IMR-90 (cell line): ENCODE results near the gene IFT52. TPM values are rescaled to one million over a fixed set of nuclear protein-coding genes. Genes with fewer than 3 reads are reported as not detected.

Experiments
- ATAC-seq: fragments of 200-7000 bp; cut with Tn5 transposase; 2 replicates; pipeline ENCODE4 v1.9.1; 2020; ENCODE audit warnings: low read depth, mild to moderate bottlenecking, moderate library complexity
- BruUV-seq: library from RNA; stranded (reverse); fragments of 400-500 nt; replicated peaks from 2 replicates; lab custom pipeline; 2021; lab: Mats Ljungman, UMichigan
- CTCF ChIA-PET: fragments of 300-600 bp; formaldehyde crosslinking; extraction: SDS; loops from one replicate; lab custom pipeline; 2021; ENCODE audit warnings: antibody characterized with exemption; lab: Yijun Ruan, JAX
- POLR2A ChIA-PET: fragments of 300-600 bp; sonication (Branson Sonifier 250); formaldehyde crosslinking; loops from one replicate; lab custom pipeline; 2022; ENCODE audit warnings: antibody characterized with exemption; ENCODE audit not compliant: unreplicated experiment; lab: Charles Lee
- DNase-seq: peaks from one replicate; pipeline ENCODE4 v3.0.0; 2013
- H2AFZ ChIP-seq: replicated peaks from 2 replicates; pipeline ENCODE3; 2013; ENCODE audit warnings: low read length, mild to moderate bottlenecking; ENCODE audit not compliant: poor library complexity
- H2AK5ac ChIP-seq: 2 replicates; pipeline ENCODE4 v1.6.1; 2013; ENCODE audit warnings: low read depth, low read length, inconsistent platforms
- H2AK9ac ChIP-seq: replicated peaks from 2 replicates; pipeline ENCODE3; 2013; ENCODE audit warnings: mild to moderate bottlenecking, low read depth, low read length, moderate library complexity; ENCODE audit not compliant: poor library complexity
- H2BK120ac ChIP-seq: 2 replicates; pipeline ENCODE4 v1.6.1; 2013; ENCODE audit warnings: low read depth, low read length, inconsistent platforms
- H2BK15ac ChIP-seq: 3 replicates; pipeline ENCODE4 v1.6.1; 2013; ENCODE audit warnings: low read depth, low read length, inconsistent platforms
- H2BK20ac ChIP-seq: 2 replicates; pipeline ENCODE4 v1.6.1; 2013; ENCODE audit warnings: low read depth, mild to moderate bottlenecking, inconsistent platforms, low read length, moderate library complexity
- H2BK5ac ChIP-seq: 2 replicates; pipeline ENCODE4 v1.6.1; 2013; ENCODE audit warnings: mild to moderate bottlenecking, low read depth, low read length, inconsistent platforms; ENCODE audit not compliant: poor library complexity, severe bottlenecking
- H3K14ac ChIP-seq: replicated peaks from 2 replicates; pipeline ENCODE4 v1.6.1; 2013; ENCODE audit warnings: low read depth, low read length, inconsistent platforms
- H3K18ac ChIP-seq: 2 replicates; pipeline ENCODE4 v1.6.1; 2013; ENCODE audit warnings: low read depth, low read length, control low read depth
- H3K23ac ChIP-seq: 2 replicates; pipeline ENCODE4 v1.6.1; 2013; ENCODE audit warnings: low read depth, low read length, inconsistent platforms
- H3K27ac ChIP-seq: 2 replicates; pipeline ENCODE4 v1.5.1; 2013; ENCODE audit warnings: mild to moderate bottlenecking, control low read depth, low read length; ENCODE audit not compliant: insufficient read depth
- H3K27me3 ChIP-seq: 2 replicates; pipeline ENCODE4 v1.6.1; 2013; ENCODE audit warnings: low read length; ENCODE audit not compliant: control insufficient read depth, insufficient read depth
- H3K36me3 ChIP-seq: 2 replicates; pipeline ENCODE4 v1.6.1; 2013; ENCODE audit warnings: low read length, mixed read lengths; ENCODE audit not compliant: control insufficient read depth, insufficient read depth
- H3K4ac ChIP-seq: 2 replicates; pipeline ENCODE4 v1.6.1; 2013; ENCODE audit warnings: low read depth, low read length, inconsistent platforms
- H3K4me1 ChIP-seq: 2 replicates; pipeline ENCODE4 v1.6.1; 2013; ENCODE audit warnings: low read length, mixed read lengths; ENCODE audit not compliant: control insufficient read depth, insufficient read depth
- H3K4me2 ChIP-seq: 2 replicates; pipeline ENCODE4 v1.6.1; 2013; ENCODE audit warnings: low read depth, mild to moderate bottlenecking, control low read depth, low read length, moderate library complexity
- H3K4me3 ChIP-seq: 2 replicates; pipeline ENCODE4 v1.5.1; 2013; ENCODE audit warnings: low read depth, mild to moderate bottlenecking, control low read depth, low read length, moderate library complexity; ENCODE audit not compliant: insufficient read depth
- H3K56ac ChIP-seq: 2 replicates; pipeline ENCODE4 v1.6.1; 2013; ENCODE audit warnings: low read length, inconsistent platforms; ENCODE audit not compliant: insufficient read depth; ENCODE audit errors: extremely low read depth
- H3K79me1 ChIP-seq, 2 experiments: 2 replicates each; pipeline ENCODE4 v1.6.1; 2013; ENCODE audit warnings: low read length in 2 of 2, inconsistent platforms in 1 of 2, low read depth in 1 of 2
- H3K9ac ChIP-seq: 2 replicates; pipeline ENCODE4 v1.6.1; 2013; ENCODE audit warnings: low read depth, low read length, control low read depth
- H3K9me1 ChIP-seq: 2 replicates; pipeline ENCODE4 v1.6.1; 2013; ENCODE audit warnings: low read length, inconsistent platforms; ENCODE audit not compliant: insufficient read depth
- H3K9me3 ChIP-seq: 2 replicates; pipeline ENCODE4 v1.6.1; 2013; ENCODE audit warnings: low read length; ENCODE audit not compliant: control insufficient read depth, insufficient read depth
- H4K20me1 ChIP-seq: 2 replicates; pipeline ENCODE4 v1.6.1; 2013; ENCODE audit warnings: low read length, inconsistent platforms; ENCODE audit not compliant: insufficient read depth
- H4K5ac ChIP-seq: 2 replicates; pipeline ENCODE4 v1.6.1; 2013; ENCODE audit warnings: mild to moderate bottlenecking, low read depth, low read length, control low read depth
- H4K8ac ChIP-seq, 2 experiments: 2 replicates each; pipeline ENCODE4 v1.6.1; 2013; ENCODE audit warnings: low read depth in 2 of 2, low read length in 2 of 2, control low read depth in 1 of 2, inconsistent platforms in 1 of 2
- H4K91ac ChIP-seq: 2 replicates; pipeline ENCODE4 v1.6.1; 2013; ENCODE audit warnings: low read depth, low read length, inconsistent platforms; ENCODE audit not compliant: insufficient read depth
- CEBPB ChIP-seq: IDR thresholded peaks from 2 replicates; pipeline ENCODE4 v1.6.1; 2012; ENCODE audit warnings: low read depth, low read length, improper control_type of control experiment
- CHD1 ChIP-seq: IDR thresholded peaks from 2 replicates; pipeline ENCODE4 v1.6.1; 2012; ENCODE audit warnings: low read depth, low read length, improper control_type of control experiment
- FOS ChIP-seq: fragments of 150-350 bp; IDR thresholded peaks from 2 replicates; pipeline ENCODE4 v1.6.1; 2016; ENCODE audit warnings: low read depth, low read length
- MAFK ChIP-seq: IDR thresholded peaks from 2 replicates; pipeline ENCODE4 v1.6.1; 2012; ENCODE audit warnings: low read depth, low read length, improper control_type of control experiment
- MAZ ChIP-seq: IDR thresholded peaks from 2 replicates; pipeline ENCODE4 v1.6.1; 2012; ENCODE audit warnings: low read depth, mild to moderate bottlenecking, low read length, improper control_type of control experiment, moderate library complexity, borderline replicate concordance
- MXI1 ChIP-seq: IDR thresholded peaks from 2 replicates; pipeline ENCODE4 v1.6.1; 2012; ENCODE audit warnings: low read depth, mild to moderate bottlenecking, low read length, moderate library complexity, borderline replicate concordance
- POLR2A ChIP-seq: IDR thresholded peaks from 2 replicates; pipeline ENCODE4 v1.6.1; 2012; ENCODE audit warnings: mild to moderate bottlenecking, low read depth, low read length
- RCOR1 ChIP-seq: IDR thresholded peaks from 2 replicates; pipeline ENCODE4 v1.6.1; 2012; ENCODE audit warnings: mild to moderate bottlenecking, low read length, improper control_type of control experiment; ENCODE audit not compliant: insufficient replicate concordance
- RFX5 ChIP-seq: IDR thresholded peaks from 2 replicates; pipeline ENCODE4 v1.8.0; 2012; ENCODE audit warnings: low read depth, mild to moderate bottlenecking, low read length, moderate library complexity
- WGBS, 2 experiments: methylation state at CpG; one replicate each; pipeline versions ENCODE4 v1.1.5 to v1.1.7; 2013; ENCODE audit warnings: missing lambda C conversion rate in 2 of 2; ENCODE audit not compliant: insufficient read length in 1 of 2; ENCODE audit errors: extremely low coverage in 2 of 2; 5-methylcytosine and 5-hydroxymethylcytosine counted together
- dilution Hi-C: fragments of 300-500 bp; cut with HindIII; formaldehyde crosslinking; loops from one replicate; pipeline ENCODE4 v1.14.3; 2018; ENCODE audit warnings: low sequenced_read_pairs; ENCODE audit not compliant: unreplicated experiment
- in situ Hi-C: fragments of 300-500 bp; cut with MboI; formaldehyde crosslinking; loops from 3 replicates; pipeline ENCODE4 v1.14.3; 2019; ENCODE audit warnings: low sequenced_read_pairs, inconsistent platforms, mixed read lengths
- intact Hi-C: fragments of 100-400 bp; cut with micrococcal nuclease; formaldehyde crosslinking; loops from 2 replicates; pipeline ENCODE4 v1.10.0; 2022
- polyA plus RNA-seq, 3 experiments: library from polyadenylated mRNA; depleted of rRNA; stranded (reverse); fragments of >200 nt; gene quantifications; 2 replicates each; pipeline ENCODE4 v1.2.3, GENCODE V29; 2012; ENCODE audit warnings: low replicate concordance in 1 of 3
- total RNA-seq: library from RNA; depleted of rRNA; stranded (reverse); fragments of >200 nt; gene quantifications from 2 replicates; pipeline ENCODE4 v1.2.3, GENCODE V29; 2012
- TF ChIP-seq, protein P1 (sequence below): fragments of 150-350 bp; IDR thresholded peaks from 2 replicates; pipeline ENCODE4 v1.6.1; 2017; ENCODE audit warnings: mild to moderate bottlenecking, antibody characterized with exemption, low read length, low read depth
- TF ChIP-seq, protein P2 (sequence below): fragments of 150-350 bp; IDR thresholded peaks from 2 replicates; pipeline ENCODE4 v1.6.1; 2016; ENCODE audit warnings: low read depth, mild to moderate bottlenecking, low read length, moderate library complexity, borderline replicate concordance
- TF ChIP-seq, protein P3 (sequence below): conservative IDR thresholded peaks from 2 replicates; pipeline ENCODE4 v1.5.1; 2012; ENCODE audit warnings: mild to moderate bottlenecking, low read depth, low read length, improper control_type of control experiment

IFT52 gene
- total and polyA plus RNA-seq, 2 of the 4 experiments (the other 2 are of a cell fraction) = 31.2 to 55.6 TPM

DNA sequence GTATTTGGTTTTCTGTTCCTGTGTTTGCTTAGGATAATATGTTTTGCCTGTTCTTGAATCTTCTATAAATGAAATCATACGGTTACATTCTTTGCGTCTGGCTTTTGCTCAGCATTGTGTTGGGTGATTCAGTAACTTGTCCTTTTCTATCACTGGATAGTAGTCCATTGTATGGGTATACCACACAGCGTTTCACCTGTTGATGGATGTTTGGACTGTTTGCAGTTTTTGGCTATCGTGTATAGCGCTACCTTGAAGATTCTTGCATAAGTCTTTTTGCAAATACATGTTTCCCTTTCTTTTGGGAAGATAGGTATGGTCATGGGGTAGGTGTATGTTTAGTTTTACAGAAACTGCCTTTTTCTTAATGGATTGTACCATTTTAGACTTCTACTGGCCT lies 85.6 kb downstream of the IFT52 start:
- H2BK20ac ChIP-seq = no peak overlapping the region
- in situ Hi-C loops = no loop called here
- H2BK15ac ChIP-seq = no peak overlapping the region
- dilution Hi-C loops = no loop called here
- H3K9me1 ChIP-seq = 0 out of 2 replicates have a peak, but pooled peaks cover 3% of the 10 kb centered on the region
- ATAC-seq (no peak), DNase-seq (no peak)
- H4K20me1 ChIP-seq = no peaks in the 10 kb centered on the region; the same call in 1 of the 2 replicates
- H3K9ac ChIP-seq = no peak overlapping the region
- H3K4ac ChIP-seq = no peak overlapping the region
- POLR2A ChIA-PET = no interaction called here
- CTCF ChIA-PET = no interaction called here
- no peak overlapping the region for H2AFZ ChIP-seq
- no peak overlapping the region for H3K4me3 ChIP-seq
- no peak overlapping the region for H3K27ac ChIP-seq
- H3K18ac ChIP-seq = no peak overlapping the region
- 100% methylated on average over 1 of the region's 5 CpGs; no CpG with 5 or more reads in 1 of the 2 experiments for WGBS, 2 experiments
- H3K9me3 ChIP-seq = no peaks in the 10 kb centered on the region
- no peaks in the 10 kb centered on the region for H3K27me3 ChIP-seq
- H3K14ac ChIP-seq = no peak overlapping the region
- H4K5ac ChIP-seq = no peak overlapping the region
- no peak overlapping the region for H3K23ac ChIP-seq
- no peak overlapping the region for H4K8ac ChIP-seq
- TF ChIP-seq, protein P1, sequence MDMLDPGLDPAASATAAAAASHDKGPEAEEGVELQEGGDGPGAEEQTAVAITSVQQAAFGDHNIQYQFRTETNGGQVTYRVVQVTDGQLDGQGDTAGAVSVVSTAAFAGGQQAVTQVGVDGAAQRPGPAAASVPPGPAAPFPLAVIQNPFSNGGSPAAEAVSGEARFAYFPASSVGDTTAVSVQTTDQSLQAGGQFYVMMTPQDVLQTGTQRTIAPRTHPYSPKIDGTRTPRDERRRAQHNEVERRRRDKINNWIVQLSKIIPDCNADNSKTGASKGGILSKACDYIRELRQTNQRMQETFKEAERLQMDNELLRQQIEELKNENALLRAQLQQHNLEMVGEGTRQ = no peak
- TF ChIP-seq CHD1 (no peak), RFX5 (no peak), MAFK (no peak), MXI1 (no peak), CEBPB (no peak), FOS (no peak), POLR2A (no peak), RCOR1 (no peak), MAZ (no peak)
- TF ChIP-seq, protein P2, sequence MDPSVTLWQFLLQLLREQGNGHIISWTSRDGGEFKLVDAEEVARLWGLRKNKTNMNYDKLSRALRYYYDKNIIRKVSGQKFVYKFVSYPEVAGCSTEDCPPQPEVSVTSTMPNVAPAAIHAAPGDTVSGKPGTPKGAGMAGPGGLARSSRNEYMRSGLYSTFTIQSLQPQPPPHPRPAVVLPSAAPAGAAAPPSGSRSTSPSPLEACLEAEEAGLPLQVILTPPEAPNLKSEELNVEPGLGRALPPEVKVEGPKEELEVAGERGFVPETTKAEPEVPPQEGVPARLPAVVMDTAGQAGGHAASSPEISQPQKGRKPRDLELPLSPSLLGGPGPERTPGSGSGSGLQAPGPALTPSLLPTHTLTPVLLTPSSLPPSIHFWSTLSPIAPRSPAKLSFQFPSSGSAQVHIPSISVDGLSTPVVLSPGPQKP = no peak
- TF ChIP-seq, protein P3, sequence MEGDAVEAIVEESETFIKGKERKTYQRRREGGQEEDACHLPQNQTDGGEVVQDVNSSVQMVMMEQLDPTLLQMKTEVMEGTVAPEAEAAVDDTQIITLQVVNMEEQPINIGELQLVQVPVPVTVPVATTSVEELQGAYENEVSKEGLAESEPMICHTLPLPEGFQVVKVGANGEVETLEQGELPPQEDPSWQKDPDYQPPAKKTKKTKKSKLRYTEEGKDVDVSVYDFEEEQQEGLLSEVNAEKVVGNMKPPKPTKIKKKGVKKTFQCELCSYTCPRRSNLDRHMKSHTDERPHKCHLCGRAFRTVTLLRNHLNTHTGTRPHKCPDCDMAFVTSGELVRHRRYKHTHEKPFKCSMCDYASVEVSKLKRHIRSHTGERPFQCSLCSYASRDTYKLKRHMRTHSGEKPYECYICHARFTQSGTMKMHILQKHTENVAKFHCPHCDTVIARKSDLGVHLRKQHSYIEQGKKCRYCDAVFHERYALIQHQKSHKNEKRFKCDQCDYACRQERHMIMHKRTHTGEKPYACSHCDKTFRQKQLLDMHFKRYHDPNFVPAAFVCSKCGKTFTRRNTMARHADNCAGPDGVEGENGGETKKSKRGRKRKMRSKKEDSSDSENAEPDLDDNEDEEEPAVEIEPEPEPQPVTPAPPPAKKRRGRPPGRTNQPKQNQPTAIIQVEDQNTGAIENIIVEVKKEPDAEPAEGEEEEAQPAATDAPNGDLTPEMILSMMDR = no peak
- no TSS peak for BruUV-seq
- no peak overlapping the region for H2BK5ac ChIP-seq
- H2BK120ac ChIP-seq = no peak overlapping the region
- no peak overlapping the region for H3K4me2 ChIP-seq
- intact Hi-C loops = no loop called here
- no peak overlapping the region for H2AK5ac ChIP-seq
- no peaks in the 10 kb centered on the region for H3K36me3 ChIP-seq
- no peak overlapping the region for H4K91ac ChIP-seq
- H3K4me1 ChIP-seq = no peaks in the 10 kb centered on the region
- H3K79me1 ChIP-seq = peaks cover 4 to 21% of the 10 kb centered on the region in 2 experiments
- H3K56ac ChIP-seq = no peak overlapping the region
- H2AK9ac ChIP-seq = no peak overlapping the region
